GM12892 (cell line): ENCODE results near the gene OASL.

Source experiments
- POLR2AphosphoS5 ChIP-seq: IDR thresholded peaks from 2 replicates; pipeline ENCODE4 v1.6.1; 2011; ENCODE audit warnings: low read depth, low read length, control low read depth
- TAF1 ChIP-seq: IDR thresholded peaks from 2 replicates; pipeline ENCODE4 v1.6.1; 2011; ENCODE audit warnings: low read depth, mild to moderate bottlenecking, control low read depth, low read length, borderline replicate concordance

DNA sequence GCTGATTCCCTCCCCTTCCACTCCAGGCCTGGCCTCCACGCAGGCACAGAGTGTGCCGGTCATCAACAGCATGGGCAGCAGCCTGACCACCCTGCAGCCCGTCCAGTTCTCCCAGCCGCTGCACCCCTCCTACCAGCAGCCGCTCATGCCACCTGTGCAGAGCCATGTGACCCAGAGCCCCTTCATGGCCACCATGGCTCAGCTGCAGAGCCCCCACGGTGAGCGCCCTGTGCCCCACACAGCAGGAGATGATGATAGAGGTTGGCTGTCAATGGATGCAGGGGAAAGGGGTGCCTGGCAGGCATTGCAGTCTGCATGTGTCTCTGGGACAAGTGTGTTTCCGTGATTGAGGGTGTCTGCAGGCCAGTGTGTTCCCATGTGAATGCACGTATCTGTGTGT lies 41.6 kb downstream of the OASL start:
- no peak for TF ChIP-seq TAF1
- no peak for TF ChIP-seq POLR2AphosphoS5
